GM10248 (cell line): Measurements from ENCODE around the gene KLHL17.
"Not testable (repeated sequence)": the region's sequence is repeated elsewhere in the genome, so short reads cannot be mapped to it uniquely, and the experiment has no call there.

Experiments
- CTCF ChIA-PET: fragments of 300-600 bp; sonication (Branson Sonifier 250); formaldehyde crosslinking; extraction: SDS; loops from one replicate; lab custom pipeline; 2021; ENCODE audit warnings: antibody characterized with exemption; lab: Yijun Ruan, JAX
- POLR2A ChIA-PET: fragments of 350-650 bp; sonication (Branson Sonifier 250); formaldehyde crosslinking; extraction: SDS; loops from one replicate; lab custom pipeline; 2020; ENCODE audit warnings: antibody characterized with exemption; lab: Yijun Ruan, JAX
- DNase-seq: peaks from one replicate; pipeline ENCODE4 v3.0.0; 2012; ENCODE audit errors: extremely low spot score
- CTCF ChIP-seq: IDR thresholded peaks from 2 replicates; pipeline ENCODE4 v1.5.1; 2012; ENCODE audit warnings: mild to moderate bottlenecking, low read depth; ENCODE audit errors: extremely low read depth, missing control alignments, control extremely low read depth

KLHL17 gene

DNA sequence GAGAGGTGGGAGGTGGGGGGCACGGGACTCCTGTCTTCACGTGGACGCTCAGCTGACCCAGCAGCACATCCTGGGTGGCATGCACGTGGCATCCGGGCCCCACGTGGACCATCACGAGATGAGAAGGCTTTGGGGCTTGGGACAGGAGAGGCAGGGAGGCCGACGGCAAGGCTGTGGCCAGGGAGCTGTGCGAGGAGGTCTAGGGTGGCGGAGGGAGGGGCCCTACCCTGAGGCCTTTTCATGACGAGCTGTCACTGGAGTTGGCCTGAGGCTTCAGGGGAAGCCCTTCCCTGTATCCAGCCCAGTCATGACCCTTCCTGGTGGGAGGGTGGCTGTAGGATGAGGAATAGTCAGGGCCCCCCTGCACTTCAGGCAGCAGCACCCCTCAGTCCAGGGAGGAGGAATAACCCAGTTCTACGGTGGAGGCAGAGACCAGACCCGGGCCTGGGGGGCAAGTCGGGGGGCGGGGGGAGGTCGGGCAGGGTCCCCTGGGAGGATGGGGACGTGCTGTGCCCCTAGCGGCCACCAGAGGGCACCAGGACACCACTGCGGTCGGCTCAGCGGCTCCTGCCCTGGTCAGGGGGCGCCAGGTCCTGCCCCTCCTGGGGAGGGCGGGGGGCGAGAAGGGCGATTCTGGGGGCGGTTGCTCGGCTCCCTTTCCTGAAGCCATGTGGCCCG lies 23.6 kb downstream of the KLHL17 start:
- DNase-seq, result peak; percentile 85
- POLR2A ChIA-PET, result no interaction called here
- peak; percentile 85 for TF ChIP-seq CTCF
- CTCF ChIA-PET, result interaction anchor here (0.7 to 5.8 kb wide), 35 partner anchors 8 to 388 kb away, joined by 3 to 54 read pairs (median 4); partner anchors contain the start of genes ISG15 and TTLL10

GRCh38 chr1:984476-984814 lies 24.1 kb downstream of the KLHL17 start:
- no peak for DNase-seq
- POLR2A ChIA-PET, result no interaction called here
- CTCF ChIA-PET, result interaction anchor here (0.7 to 5.8 kb wide), 27 partner anchors 8 to 387 kb away, joined by 3 to 54 read pairs (median 3); partner anchors contain the start of genes ISG15 and TTLL10
- TF ChIP-seq CTCF, result no peak

DNA sequence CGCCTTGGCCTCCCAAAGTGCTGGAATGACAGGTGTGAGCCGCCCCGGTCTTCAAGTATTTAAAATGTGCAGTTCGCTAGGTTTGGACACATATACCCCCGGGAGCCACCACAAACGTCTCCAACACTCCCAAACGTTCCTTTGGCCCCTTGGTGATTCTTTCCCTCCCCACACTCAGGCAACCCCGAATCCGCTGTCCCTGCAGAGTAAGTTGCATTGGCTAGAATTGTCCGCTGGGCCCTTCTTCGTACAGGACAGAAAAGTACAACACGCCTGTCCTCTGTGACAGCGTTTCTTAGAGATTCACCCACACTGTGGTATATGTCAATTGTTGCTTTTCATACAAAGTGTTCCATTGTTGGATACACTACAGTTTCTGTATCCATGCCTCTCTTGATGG lies 24.7 kb downstream of the KLHL17 start:
- ChIA-PET POLR2A (no interaction called here), CTCF (interaction anchor here (0.8 to 5.8 kb wide), 21 partner anchors 9 to 386 kb away, joined by 3 to 54 read pairs (median 4); partner anchors contain the start of genes ISG15 and TTLL10)
- DNase-seq, result no peak
- no peak for TF ChIP-seq CTCF

DNA sequence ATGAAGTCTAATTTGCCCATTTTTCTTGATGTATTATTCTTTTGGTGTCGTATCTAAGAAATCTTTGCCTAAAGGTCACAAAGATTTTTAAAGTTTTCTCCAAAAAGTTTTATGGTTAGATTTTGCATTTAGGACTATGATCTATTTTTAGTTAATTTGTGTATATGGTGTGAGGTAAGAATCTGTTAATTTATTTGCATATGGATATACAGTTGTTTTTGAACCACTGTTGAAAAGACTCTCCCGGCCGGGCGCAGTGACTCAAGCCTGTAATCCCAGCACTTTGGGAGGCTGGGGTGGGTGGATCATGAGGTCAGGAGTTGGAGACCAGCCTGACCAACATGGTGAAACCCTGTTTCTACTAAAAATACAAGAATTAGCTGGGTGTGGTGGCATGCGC lies 27.7 kb downstream of the KLHL17 start:
- POLR2A ChIA-PET, result interaction anchor here (0.7 kb wide), 1 partner anchor 463 kb away, joined by 4 read pairs; no protein-coding TSS in a partner anchor
- CTCF ChIA-PET, result interaction anchor here (1.1 kb wide), 1 partner anchor 83 kb away, joined by 3 read pairs; no protein-coding TSS in a partner anchor
- not testable (repeated sequence) for DNase-seq

- CTCF ChIA-PET, result interaction anchor here (0.7 to 4.7 kb wide), 5 partner anchors 7 to 72 kb away, joined by 3 to 51 read pairs (median 7); partner anchors contain the start of genes ISG15 and PERM1
- POLR2A ChIA-PET, DNase-seq: not testable (repeated sequence)
Observed at GRCh38 chr1:991275-991674, 30.9 kb downstream of the KLHL17 start.

DNA sequence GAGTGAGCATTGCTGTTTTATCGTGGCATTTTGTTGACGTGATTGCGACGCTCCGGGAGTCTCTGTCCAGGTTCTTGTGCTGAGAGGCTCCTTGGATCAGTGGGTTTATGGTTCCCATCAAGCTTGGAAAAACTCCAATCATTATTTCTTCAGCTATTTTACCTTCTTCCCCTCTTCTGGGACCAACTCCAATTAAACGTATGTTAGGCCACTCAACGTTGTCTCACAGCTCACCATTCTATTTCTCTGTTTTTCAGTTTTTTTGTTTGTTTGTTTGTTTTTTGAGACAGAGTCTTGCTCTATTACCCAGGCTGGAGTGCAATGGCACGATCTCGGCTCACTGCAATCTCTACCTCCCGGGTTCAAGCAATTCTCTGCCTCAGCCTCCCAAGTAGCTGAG lies 31.5 kb downstream of the KLHL17 start:
- ChIA-PET POLR2A (no interaction called here), CTCF (interaction anchor here (0.7 to 4.7 kb wide), 6 partner anchors 8 to 122 kb away, joined by 3 to 51 read pairs (median 7); partner anchors contain the start of genes ISG15 and PERM1)
- DNase-seq, result no peak
- TF ChIP-seq CTCF, result no peak

DNA sequence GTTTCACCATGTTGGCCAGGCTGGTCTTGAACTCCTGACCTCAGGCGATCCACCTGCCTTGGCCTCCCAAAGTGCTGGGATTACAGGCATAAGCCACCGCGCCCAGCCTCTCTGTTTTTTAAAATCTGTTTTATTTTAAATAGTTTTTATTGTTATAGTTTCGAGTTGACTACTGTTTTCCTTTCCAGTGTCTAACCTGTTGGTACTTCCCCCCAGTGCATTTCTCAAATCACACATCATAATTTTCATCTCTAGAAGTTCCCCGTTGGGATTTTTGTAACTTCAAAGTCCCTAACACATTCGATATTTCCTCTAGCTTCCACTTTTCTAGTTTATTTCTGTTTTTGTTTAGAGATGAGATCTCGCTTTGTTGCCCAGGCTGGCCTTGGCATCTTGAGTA lies 32.0 kb downstream of the KLHL17 start:
- DNase-seq, result no peak
- ChIA-PET CTCF (interaction anchor here (1.2 to 4.7 kb wide), 8 partner anchors 8 to 123 kb away, joined by 3 to 51 read pairs (median 6); partner anchors contain the start of gene PERM1), POLR2A (no interaction called here)
- TF ChIP-seq CTCF, result no peak
